CD4-positive, alpha-beta T cell treated with Interleukin-15 for 1 hour (primary cell): ENCODE measurements around the gene GRID1.
"Not testable (repeated sequence)": the region's sequence is repeated elsewhere in the genome, so short reads cannot be mapped to it uniquely, and the experiment has no call there.

Experiments used
- DNase-seq: peaks from one replicate; pipeline ENCODE4 v3.0.0-alpha.2; 2020

Gene GRID1

DNA sequence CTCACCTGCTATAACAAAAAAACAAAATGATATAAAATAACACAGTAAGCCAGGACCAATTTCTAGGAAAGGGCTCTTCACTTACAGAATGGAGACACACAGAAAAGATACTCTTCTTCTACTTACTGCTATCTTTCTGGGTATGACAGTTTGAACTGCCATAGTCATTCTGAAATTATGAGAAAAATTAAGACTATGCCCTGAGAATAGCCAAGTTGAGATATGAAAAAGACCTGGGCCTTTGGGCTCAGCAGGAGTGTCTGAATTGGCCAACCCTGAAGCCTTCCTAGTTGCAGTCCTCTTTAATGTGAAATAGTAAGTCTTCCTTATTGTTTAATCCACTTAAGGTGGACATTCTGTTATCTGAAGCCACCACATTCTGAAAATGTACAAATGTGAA lies 519.5 kb downstream of the GRID1 start:
- DNase-seq, result no peak

DNA sequence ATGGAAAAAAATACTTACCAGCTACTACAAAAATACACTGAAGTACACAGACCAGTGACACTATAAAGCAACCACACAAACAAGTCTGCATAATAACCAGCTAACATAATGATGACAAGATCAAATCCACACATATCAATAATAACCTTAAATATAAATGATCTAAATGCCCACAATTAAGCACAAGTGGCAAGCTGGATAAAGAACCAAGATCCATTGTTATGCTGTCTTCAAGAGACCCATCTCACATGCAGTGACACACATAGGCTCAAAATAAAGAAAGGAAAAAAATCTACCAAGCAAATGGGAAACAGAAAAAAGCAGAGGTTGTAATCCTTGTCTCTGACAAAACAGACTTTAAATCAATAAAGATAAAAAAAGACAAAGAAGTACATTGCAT lies 527.9 kb downstream of the GRID1 start:
- not testable (repeated sequence) for DNase-seq

DNA sequence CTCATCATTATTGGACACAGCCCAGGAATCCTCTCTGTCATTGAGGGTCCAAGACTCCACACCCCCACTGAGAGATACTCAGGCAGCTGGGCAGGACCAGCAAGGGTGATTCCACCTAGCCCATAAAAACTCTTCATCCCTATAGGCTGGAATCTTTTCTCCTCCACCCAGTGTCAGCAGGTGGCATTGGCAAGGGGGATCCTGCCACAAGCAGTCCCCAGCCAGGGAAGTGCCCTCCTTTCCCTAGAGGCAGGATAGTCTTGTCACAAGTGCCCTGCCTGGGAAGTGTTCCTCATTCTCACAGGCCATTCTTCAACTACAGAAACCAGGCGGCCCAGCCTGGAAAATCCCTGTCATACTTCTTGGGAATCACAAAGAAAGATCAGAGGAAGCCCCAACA lies 533.6 kb downstream of the GRID1 start:
- DNase-seq, result no peak

DNA sequence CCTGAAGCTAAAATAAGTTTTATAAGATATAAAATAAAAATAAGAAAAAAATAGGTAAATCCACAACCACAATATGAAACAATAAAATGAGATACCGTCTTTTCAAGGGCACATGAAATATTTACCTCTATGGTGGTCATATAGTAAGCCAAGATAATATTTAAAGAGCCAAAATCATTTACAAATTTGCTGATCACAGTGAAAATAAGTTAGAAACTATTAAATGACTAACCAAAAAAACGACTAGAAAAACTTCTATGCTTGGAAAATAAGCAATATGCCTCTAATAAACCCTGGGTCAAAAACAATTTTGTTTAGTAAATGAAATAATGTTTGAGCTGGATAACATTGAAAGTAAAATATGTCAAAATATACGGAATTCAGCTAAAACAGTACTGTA lies 535.2 kb downstream of the GRID1 start:
- DNase-seq, result no peak

DNA sequence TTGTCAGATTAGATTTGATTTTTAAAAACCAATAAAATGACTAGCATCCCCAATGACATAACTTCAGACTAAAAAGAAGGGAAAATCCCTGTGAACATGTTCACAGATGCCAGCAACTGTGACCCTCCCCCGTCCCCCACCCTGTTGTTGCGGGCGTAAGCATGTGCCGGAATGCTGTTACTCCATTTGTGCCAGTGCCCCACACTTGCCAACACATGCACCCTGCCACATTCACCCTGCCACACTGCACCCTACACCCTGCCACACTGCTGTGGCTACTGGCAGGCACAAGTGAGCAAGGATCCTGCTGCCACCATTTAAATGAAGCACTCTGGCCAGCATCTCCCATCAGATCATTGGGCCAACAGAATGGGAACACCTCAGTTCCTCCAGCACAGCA lies 540.2 kb downstream of the GRID1 start:
- no peak for DNase-seq

DNA sequence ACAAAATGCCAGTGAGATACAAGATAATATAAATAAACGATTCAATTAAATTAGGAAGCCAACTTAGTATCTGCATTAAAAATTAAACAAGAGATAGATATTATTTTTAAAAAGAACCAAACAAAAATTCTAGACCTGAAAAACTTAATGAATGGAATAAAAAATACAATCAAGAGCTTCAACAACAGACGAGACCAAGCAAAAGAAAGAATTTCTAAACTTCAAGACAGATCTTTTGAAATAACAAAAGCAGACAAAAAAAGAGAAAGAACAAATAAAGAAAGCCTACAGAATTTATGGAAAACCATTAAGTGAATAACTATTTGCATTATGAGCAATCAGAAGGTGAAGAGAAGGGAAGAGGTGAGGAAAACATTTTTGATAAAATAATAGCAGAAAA lies 555.2 kb downstream of the GRID1 start:
- DNase-seq, result no peak

DNA sequence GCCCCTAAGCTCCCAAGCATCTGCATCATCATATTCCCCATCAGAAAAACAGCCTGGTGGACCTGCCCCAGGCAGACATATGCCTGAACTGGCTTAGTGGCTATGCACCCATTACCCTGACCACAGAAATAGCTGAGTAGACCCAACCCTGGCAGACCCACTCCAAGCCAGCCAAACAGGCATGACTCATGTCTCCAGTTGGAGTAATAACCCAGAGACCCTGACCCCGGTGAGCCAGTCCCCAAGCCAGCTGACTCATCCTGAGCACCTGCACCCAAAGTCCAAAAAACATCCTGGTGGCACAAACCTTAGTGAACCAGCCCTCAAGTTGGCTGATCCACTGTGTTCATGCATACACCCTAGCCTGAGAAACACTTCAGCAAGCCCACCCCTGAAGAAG lies 555.9 kb downstream of the GRID1 start:
- no peak for DNase-seq

DNA sequence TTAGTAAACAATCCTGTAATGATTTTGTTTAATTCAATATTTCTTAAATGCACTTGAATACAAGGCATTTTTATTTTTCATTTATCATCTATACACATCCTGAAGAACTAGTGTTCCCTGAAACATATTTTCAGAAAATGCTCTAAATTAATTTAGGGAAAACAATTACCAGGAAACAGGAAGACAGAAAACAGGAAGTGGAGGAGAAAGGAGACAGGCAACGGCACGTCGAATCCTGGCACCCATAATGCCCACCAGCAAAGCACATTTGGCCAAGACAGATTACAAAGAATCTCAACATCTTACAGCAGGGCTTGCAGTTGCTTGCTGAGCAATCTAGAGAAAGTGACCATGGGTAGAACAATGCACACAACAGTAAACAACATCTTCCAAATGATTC lies 571.1 kb downstream of the GRID1 start:
- no peak for DNase-seq

DNA sequence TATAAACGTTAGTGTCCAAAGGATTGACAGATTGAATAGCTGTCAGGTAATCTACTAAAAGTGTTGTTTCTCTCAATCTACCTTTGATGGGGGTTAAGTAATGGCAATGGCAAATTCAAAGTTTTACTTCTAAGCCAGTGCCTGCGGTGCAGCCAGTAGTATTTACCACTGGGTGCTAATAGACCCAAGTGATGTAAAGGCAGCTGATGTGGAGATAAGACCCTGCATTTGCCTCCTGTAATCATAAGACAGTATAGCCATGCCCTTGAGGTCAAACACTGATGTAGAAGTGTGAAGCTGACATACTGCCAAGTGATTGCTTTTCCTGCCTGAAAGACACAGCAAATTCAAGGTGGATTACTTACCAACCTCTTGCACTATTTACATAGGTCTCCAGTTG lies 572.0 kb downstream of the GRID1 start:
- DNase-seq, result no peak

DNA sequence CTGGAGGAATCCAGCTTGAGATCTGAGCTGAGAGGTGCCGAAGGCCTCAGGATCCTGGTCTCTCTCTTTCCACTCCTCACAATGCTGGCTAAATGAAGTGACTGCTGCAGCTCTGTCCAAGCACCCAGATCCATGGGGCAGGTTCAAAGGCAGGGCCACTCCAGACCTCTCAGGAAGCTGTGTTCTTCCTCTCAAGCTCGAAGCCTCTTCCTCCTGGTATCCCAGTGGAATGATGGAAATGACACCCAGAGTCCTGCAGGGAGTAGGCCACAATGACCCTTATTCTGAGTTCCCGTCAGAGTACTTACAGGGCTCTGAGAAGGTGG lies 574.1 kb downstream of the GRID1 start:
- no peak for DNase-seq

DNA sequence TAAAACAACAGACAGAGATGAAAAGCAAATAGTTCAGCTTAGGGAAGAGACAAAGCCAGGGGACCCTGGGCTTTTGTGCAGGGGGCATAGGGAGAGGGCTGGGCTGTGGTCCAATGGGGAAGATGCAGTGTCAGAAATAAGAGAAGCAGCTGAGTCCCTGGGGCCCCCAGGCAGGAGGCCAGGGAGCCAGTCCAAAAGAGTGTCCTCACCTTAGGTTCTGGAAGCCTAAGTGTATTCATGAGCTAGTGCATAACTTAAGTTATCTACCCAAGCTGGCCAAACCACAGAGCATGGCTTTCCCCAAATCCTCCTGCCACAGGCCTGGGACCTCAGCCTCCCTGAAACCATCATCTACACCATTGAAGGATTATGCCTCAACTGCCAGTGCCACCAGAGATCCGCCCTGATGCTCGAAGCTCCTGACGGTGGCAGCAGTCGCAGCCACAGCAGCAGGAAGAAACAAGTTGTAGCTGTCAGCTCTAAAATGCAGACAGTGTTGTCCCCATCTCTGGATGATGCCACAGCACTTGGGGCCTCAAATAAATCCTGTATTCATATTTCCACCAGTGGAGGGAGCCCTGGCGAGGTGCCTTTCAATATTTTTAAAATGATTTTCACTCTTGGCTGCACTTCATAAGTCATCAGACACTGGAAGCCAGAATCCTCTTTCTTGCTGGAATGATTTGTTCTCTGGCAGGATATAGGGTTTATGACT lies 574.6 kb downstream of the GRID1 start:
- DNase-seq, result no peak

DNA sequence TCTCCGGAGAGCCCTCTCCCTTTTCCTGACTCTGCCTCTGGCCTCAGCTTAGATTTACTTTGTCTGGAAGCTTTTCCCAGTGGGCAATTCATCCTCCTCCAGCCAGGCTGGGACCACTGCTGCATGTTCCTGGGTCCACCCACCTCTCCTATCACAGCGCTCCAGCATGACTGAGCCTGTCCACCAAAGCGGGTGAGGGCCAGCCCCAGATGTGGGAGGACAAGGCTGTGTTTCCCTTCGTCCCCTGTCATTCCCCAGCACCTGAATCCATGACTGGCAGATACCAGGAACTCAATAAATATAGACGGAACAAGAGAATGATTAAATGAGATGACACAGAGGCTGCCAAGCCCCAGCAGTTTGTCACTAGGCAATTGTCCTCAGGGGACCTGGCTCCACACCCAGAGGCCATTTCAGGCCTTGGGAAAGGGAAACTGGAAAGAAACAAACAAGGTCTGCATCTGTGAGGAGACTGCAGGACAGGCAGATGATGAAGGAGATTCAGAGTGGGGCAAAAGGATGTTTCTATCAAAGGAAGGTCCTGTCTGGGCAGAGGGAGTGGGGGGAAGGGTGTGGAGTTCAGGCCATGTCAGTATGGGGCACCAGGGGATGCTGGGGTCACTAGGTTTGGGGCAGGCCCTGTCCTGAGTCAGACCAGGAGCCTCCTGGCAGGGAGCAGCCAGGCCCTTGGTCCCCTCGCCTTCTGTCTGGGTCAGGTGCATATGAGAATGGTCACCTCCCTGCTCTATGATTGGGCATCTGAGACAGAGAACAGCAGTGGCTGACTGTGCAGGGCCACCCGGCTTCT lies 576.4 kb downstream of the GRID1 start:
- no peak for DNase-seq

DNA sequence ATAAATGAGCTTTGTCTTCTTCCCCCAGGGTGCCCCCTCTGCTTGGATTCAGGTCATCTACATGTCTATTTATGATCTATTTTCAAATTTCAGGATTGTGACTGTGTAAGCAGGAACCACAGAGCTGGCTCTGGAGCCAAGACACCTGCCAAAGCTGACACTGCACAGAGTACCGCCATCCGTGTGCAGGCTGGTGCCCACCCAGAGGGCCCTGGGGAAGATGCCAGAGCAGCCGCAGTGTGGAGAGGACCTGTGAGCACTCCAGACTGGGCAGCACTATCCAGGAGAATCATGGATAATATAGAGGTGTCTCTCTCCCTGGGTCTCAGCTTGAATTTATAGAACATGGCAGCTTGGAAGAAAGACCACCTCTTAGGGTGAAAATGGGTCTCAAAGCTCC lies 577.5 kb downstream of the GRID1 start:
- DNase-seq, result no peak

DNA sequence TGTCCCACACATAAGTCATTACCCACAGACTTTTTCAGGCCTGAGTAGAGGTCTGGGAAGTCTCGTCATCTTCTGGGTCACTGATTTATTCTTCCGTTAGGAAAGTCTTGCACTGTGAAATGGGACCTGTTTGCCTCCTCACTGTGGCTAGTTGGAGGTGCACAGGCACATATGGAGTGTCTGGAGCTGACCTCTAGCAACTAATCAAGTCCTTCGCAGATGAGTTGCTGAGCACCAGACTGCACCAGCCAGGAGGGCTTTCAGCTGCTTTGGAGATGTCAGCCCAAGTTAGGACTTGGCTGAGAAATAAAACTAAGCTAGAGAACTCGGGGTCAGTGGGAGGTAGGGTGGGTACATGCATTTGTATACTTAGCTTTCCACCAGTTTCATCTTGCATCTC lies 578.0 kb downstream of the GRID1 start:
- no peak for DNase-seq

DNA sequence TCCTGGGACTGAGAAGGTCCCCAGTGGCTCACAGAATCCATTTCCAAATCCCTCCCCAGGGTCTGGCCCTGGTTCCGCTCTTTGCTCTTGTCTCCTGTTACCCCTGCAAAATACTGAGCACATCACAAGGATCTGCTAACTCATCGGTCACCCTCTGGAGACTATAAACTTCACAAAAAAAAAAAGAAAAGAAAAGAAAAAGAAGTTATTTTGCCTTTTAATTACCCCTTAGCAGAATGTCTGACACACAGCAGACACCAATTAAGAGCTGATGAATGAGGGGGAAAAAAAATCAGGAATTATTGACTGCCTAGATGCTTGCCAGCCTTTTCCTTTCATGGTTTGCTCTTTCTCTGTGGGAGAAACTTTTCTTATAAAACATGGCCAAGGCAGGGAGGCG lies 578.7 kb downstream of the GRID1 start:
- no peak for DNase-seq

DNA sequence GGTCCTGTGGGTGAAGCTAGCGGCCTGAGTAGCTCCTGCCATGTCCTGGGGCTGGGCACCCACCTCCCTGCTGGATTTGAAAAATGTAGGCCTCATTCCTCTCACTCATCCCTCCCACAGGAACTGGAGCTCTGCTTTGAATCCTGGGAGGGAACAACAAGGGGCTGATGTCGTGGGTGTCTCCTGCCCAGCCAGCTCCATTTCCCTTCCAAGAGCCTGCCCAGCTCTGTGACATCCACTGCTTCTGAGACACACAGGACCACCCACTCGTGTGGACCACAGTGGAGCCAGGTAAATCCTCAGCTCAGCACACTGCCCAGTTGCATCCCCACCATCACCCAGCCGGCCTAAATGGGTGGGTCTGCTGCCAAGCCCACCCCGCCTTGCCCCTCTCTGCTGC lies 579.2 kb downstream of the GRID1 start:
- DNase-seq, result no peak

DNA sequence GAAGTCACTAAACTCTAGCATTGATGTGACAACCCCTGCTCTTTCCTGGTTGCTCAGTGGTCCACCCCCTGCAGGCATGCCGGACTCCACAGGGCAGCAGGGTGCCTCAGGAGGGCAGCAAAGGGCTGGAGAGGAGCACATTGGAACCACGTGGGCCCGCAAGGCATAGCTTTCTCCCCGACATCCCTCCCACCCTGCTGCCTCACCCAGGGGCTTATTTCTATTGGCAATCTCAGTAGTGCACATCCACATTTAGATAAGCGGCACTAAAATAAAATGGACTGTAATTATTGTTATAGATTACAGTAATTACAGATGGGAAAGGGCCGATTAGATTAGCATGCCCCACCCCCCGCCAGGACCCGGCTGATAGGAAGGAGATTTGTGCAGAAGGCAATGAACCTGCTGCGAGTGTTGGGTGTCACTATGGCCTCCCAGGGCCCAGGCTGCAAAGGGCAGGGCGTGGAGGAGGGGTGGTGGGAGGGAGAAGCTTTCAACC lies 580.1 kb downstream of the GRID1 start:
- DNase-seq, result no peak

DNA sequence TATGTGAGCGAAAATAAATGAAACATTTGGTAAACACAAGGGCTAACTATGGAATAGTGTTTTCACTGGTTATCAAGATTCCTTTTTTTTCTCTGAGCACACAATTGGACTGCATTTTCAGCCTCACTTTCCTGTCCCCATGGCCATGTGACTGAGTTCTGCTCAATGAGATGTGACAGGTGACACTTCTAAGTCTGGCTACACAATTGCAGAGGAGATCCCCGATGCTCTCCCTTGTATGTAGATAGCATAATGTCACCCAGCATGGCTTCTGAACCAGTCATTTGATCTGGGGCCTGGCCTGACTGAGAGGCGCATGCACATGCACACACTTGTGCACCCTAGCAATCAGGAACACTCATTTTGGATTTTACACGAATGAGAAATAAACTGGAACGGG lies 581.8 kb downstream of the GRID1 start:
- DNase-seq, result no peak

DNA sequence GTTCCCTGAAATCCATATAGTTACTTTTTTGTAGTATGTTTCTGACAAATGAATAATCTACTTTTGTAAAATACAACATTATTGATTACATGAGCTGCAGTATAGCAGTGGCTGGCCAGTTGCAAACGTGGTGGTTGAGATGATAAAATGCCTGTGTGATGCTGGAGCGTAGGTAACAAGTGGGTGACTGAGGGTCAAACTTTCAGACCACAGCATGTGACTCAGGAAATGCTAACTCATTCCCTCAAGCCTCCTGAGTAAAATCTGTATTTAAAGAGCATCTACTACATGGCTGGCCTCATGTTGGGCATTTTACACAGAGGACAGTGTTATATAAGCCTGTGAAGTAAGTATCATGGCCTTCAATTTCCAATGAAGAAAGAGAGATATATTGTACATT lies 585.2 kb downstream of the GRID1 start:
- no peak for DNase-seq

DNA sequence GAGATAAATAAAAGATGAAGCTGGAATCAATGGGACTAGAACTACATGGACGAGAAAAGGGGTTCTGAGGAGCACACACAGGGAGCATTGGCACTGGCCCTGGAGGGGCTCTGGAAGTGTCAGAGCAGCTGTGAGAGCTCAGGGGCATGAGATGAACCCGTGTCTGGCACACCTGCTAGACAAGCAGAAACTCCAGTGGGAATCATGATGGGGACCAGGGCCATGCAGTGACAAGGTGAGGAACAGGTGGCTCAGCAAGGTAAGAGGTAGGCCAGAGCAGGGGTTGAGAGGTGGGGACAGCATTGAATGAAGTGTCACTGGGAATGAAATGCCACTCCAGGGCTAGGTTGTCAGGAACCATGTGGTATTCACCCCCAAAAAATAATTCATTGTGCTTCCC lies 588.5 kb downstream of the GRID1 start:
- DNase-seq, result no peak

DNA sequence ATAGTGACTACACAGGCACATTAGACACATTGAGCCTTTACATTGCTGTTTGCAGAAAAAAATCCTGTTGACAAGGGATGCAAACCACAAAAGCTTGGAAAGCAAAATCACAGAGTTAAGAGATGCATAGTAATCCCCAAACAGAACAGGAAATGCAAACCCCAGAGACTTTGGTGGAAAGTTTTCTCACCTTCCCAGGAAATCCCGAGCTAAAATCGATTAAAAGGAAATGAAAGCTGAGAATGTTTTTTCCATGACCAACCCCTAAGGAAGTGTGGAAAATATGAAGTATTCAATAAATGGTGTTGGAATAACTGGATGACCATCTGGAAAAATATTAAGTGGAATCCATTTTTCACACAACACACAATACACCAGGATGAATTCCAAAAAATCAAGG lies 598.7 kb downstream of the GRID1 start:
- DNase-seq, result no peak

DNA sequence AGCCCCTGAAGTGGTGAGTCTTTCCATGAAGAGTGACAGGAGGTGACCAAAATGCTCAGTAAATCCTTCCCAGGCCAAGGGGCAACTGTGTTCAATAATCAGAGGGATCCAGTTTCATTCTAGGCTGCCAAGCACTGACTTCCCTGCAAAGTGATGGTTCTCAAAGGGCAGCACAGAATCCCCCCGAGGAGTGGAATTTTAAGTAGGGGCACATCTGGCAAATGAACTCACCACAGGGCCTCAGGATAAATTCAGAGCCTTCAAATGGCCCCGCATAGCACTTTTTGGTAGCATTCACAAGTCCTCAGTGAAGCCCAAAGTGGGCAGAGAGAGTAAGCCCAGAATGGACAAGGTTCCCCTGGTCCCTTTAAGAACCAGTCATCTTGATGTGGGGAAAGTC lies 602.5 kb downstream of the GRID1 start:
- no peak for DNase-seq

DNA sequence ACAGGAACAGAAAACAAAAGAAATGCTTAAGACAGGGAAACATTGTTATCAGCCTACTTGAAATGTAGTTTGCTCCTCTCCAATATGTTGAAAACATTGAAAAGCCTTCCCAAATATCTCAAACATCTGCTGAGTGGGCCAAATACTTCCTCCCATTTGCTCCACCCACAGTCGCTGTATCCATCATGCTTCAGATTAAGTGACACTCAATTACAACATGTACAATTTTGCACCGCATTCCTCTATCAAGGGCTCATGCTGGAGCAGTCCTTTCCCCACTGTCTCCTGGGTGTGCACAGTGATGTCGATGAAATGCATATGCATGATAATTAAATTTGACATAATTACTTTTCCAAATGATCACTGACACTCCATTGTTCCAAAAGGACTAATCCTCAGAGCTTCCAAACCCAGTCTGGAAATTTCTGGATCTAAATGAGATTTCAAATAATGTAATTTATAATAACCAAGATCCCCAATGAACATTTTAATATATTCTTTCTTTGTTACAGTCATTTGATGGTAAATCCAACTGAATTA lies 604.6 kb downstream of the GRID1 start:
- DNase-seq, result no peak

DNA sequence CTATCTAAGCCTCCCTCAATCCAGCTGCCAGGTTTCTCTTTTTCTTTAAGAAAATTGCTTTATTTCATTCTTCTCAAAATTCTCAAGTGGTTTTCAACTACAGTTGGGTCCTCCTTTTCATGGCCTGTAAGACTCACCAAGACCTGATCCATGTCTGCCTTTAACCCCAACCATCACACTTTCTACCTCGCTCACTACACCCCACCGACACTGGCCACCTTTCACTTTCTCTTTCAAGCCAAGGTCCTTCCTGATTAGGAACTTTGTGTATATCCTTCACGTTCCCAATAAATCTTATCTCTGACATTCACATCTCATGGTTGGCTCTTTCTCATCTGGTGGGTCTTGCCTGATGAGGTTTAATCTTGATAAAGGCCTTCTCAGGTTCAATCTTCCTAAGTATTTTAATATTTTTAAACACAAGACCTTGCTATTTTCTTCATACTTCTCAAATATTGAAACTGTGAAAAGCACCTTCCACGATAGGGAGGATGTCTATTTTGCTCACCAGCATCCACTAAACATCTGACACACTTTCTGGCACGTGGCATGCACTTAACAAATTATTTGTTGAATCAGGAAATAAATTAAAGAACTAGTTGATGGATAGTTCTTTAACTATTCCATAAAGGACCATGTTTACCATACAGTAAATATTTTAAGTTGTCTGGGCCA lies 624.8 kb downstream of the GRID1 start:
- no peak for DNase-seq
